NCI-H2196 treated with DMSO at 0.1 percent for 48 hours (cell line): ENCODE data around the gene MMAB.
A peak's percentile ranks its signal among the peaks of the same experiment; 100 is the strongest.
"Not testable (repeated sequence)": the region's sequence is repeated elsewhere in the genome, so short reads cannot be mapped to it uniquely, and the experiment has no call there.

Experiments
- DNase-seq: peaks from one replicate; lab custom pipeline; 2025; ENCODE audit not compliant: unreplicated experiment; lab: John Stamatoyannopoulos, UW

The MMAB gene

DNA sequence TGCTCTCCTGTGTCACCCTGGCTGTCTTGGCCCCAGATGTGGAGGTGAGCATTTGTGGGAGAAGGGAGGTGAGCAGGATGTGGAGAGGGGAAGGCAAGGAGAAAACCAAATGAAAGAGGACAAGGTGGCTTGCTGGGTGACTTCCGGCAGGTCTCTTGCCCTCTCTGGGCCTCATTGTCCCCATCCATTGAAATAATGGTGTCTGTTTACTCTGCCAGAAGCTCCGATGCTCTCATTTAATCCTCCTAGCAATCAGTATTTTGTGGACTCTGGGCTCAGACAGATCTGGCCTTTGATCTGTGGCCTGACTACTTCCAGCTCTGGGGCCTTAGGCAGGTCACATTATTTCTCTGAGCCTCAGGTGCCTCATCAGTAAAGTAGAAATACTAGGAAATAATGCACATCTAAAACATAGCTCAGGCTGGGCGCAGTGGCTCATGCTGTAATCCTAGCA, 30.9 kb upstream of the MMAB start:
- DNase-seq, result no peak

DNA sequence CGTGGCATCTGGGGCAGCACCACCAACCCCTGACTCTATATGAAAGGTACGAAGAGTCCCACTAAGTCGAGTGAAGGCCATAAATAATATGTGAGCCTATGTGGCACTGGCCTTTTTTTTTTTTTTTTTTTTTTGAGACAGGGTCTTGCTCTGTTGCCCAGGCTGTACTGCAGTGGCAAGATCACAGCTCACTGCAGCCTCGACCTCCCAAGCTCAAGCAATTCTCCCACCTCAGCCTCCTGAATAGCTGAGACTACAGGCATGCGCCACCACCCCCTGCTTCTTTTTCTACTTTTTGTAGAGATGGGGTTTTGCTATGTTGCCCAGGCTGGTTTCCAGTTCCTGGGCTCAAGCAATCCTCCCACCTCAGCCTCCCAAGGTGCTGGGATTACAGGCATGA, 28.8 kb upstream of the MMAB start:
- not testable (repeated sequence) for DNase-seq

DNA sequence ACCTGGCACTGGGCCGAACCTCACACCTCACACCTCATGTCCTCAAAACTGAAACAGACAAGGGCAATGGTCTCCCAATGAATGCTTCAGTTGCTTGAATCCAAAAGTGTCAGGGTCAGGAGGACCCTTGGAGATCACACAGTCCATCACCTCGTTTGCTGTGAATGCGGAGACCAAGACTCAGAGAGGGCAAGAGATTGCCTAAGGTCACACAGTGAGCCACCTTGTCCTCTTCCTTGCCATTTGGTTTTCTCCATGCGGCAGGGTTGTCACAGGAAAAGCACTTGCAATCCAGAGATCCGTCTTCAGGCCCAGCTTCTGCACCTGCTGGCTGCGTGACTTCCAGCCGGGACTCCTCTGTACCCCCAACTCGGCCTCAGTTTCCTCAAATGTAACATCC, 28.3 kb upstream of the MMAB start:
- no peak for DNase-seq

DNA sequence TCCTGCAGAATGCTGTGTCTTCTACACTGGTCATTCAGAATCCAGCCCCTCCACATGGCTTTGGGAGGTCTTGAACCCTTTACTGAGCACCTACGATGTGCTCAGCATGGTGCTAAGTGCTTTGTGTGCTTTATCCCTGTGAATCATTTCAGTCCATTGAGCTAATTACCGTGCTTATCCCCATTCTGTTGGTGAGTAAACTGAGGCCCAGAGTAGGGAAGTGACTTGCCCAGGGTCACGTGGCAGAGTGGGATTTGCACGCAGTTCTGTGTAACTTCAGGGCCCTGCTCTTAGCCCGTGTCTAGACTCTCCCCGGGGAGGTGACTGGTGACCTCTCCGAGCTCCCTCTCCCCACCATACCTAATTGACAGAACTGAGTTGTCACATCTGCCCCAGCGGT, 27.7 kb upstream of the MMAB start:
- DNase-seq, result no peak

DNA sequence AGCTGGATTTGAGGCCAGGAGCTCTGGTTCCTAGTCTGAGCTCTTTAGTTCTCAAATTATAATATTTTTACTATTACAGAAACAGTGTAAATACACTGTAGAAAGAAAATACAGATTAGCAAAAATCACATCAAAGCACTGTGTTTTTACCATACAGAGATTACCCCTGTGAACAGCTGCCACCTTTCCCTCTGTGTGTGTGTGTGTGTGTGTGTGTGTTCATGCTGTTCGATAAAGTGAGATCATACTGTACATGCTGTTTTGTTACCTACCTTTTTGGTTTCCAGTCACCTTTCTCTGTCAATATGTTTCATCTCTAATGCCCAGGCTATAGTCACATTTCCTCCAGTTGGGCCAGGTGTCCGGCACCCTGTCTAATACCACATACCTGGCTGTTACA, 27.2 kb upstream of the MMAB start:
- DNase-seq, result no peak

DNA sequence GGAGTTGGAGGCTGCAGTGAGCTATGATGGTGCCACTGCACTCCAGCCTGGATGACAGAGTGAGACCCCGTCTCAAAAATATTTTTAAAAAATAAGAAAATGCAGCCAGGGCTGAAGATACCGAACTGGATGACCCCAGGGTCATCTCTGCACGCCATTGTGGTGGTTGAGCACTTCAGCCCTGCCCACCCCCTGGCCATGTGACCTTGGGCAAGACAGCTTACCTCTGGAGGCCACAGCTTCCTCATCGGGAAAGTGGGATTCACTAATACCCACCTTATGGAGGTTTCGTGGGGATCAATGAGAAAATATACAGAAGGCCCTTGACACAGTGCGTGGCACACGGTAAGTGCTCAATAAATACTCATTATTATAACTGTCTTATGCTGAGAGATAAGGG, 25.8 kb upstream of the MMAB start:
- DNase-seq, result no peak

DNA sequence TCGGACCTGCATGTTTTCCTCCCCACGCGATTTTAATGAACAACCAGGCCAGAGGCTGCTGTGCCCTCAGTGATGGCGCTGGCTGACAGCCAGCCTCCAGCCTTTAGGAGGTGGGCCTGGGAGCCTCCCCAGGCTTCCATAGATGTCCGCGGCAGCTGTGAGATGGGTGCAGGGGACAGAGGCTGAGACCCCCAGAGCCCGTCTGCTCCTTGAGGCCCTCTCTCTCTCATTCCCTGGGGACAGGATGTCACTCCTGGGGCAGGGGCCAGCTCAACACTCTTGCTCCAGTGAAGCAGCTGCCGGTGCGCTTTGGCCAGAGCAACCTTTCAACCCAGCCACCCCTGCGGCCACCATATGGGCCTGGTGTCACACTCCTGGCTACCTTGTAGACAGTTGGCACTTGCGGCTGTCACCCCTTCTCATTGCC, 25.1 kb upstream of the MMAB start:
- DNase-seq, result no peak

DNA sequence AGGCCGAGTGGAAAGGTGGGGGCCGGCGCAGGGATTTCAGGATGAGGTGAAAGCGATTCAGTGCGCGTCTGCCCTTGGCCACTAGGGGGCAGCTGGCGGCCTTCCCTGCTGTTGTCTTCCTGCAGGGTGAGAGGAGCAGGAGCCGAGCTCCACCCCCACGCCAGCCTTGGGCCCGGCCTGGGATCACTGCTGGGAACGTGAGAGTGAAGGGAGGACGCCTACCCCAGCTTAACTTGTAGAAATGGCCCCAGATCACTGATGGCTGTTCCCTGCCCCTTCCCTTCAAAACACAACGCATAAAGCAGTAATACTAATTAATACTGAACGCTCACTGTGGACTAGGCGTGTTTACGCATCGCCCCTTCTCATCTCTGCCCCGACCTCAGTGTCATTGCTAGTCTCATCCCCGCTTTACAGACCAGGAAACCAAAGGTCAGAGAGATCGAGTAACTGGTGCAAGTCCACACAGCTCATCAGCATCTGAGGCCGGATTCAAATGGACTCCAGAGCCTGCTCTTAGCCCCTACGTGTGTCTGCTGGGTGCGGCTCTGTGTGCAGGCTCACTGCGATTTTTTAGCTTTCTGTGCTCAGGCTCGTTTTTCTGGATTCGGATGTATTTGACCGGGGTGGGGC, 24.6 kb upstream of the MMAB start:
- DNase-seq, result peak; percentile 58

DNA sequence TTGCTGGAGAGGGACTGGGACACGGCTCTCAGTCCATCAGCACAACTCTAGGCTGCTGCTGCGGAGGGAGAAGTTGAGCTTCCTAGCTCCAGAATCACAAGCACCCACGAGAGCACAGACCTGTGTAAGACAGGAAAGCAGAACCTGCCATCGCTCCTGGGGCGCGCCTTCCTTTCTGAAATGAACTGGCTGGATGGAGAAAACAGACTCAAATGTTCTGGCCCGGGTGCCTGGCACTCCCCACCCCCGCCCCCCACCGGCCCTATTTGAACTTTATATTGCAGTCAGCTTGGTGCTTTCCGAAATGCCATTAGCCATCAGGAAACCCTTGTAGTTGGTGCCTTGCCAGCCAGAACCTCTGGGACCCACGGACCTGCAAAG, 24.1 kb upstream of the MMAB start:
- DNase-seq, result no peak

DNA sequence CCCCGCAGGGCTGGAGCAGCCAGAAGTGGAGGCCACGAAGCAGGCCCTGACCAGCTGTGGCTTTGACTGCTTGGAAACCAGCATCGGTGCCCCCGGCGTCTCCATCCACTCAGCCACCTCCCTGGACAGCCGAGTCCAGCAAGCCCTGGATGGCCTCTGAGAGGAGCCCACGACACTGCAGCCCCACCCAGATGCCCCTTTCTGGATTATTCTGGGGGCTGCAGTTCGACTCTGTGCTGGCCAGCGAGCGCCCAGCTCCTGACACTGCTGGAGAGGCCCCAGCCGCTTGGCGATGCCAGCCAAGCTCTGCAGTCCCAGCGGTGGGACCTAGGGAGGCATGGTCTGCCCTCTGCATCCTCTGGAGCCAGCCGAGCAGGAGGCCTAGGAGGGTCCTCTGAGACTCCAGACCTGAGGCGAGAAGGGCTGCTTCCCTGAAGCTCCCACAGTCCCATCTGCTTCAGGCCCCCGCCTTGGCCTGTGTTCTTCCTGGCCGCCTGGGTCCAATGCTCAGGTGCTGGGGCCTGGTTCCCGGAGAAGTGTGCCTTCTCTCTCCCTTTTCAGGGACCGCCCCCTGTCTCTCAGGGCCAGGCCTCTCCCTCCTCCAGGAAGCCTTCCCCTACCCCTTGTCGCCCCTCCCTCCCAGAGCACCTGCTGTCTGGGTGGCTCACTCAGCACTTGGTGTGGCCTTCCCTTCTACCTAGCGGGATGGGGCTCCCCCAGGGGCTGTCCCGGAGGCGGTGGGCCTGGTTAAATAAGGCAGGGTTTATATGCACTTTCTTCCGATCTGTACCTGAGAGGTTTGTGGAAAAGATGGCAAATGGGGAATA, 23.3 kb upstream of the MMAB start:
- no peak for DNase-seq

DNA sequence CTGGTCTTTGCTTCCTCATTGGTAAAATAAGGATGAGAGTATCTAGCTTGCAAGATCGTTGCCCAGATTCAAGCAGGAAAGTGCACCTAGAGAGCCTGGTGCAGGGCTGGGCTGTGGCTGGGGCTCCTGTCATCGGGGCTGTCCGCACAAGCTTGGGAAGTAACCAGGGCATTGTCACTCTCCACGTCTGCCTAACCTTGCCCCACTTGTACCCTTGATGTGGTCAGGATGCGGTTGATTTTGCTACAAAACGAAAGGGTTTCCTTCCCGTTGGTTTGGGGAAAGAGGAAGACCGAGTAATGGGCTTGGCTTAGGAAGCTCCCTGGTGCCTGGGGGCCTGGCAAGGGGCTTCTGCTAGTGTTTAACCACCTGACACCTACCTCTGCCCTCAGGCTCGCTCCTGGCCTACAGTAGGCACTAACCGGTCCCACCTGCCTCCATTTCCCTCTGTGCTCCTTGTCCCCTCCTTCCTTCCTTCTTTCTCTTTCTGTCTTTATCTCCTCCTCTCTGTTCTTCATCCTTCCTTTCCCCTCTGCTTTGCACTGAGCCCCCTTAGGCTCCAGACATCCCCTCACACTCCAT, 22.1 kb upstream of the MMAB start:
- DNase-seq, result no peak

DNA sequence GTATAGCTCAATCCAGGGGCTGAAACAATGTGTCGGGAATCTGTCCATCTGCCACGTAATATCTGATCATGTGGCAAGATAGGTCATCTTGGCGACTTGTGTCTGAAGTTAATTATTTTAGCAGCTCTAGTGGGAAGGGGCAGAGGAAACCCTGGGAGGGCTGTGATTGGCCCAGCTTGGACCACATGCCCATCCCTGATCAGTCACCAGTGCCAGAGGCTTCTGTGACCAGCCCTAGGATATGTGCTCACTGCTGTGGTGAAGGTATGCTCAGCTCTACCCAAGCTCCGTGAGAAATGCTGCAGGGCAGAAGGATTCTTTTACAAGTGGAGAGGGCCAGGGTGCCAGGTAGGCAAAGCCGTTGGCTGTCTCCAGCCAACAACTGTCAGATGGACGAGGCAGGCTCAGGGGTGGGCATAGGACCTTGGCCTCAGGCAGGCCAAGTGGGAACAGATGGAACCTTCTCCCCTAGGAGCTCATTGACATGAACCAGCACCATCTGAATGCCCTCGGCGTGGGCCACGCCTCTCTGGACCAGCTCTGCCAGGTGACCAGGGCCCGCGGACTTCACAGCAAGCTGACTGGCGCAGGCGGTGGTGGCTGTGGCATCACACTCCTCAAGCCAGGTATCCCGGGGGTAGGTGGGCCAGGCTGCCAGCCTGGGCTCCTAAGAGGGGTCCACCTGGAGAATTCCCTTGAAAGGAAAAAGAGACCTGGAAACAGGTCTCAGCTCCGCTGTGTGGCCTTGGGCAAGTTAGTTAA, 21.4 kb upstream of the MMAB start:
- no peak for DNase-seq

DNA sequence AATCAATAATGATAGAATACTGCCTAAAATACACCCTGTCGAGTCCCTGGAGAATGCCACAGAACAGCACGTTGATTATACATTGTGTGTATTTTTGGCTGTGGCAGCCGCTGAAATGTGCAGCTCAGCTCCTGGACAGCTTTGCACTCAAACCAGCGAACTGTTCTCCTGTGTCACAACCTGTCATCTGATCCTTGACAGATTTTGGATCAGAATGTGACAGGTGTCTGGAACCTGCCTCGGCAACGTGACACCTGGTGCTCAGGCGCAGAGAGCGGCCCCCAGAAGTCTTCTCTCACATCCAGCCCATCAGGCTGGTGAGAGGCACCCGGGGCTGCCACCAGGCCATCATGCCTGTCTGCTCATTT, 19.6 kb upstream of the MMAB start:
- no peak for DNase-seq

DNA sequence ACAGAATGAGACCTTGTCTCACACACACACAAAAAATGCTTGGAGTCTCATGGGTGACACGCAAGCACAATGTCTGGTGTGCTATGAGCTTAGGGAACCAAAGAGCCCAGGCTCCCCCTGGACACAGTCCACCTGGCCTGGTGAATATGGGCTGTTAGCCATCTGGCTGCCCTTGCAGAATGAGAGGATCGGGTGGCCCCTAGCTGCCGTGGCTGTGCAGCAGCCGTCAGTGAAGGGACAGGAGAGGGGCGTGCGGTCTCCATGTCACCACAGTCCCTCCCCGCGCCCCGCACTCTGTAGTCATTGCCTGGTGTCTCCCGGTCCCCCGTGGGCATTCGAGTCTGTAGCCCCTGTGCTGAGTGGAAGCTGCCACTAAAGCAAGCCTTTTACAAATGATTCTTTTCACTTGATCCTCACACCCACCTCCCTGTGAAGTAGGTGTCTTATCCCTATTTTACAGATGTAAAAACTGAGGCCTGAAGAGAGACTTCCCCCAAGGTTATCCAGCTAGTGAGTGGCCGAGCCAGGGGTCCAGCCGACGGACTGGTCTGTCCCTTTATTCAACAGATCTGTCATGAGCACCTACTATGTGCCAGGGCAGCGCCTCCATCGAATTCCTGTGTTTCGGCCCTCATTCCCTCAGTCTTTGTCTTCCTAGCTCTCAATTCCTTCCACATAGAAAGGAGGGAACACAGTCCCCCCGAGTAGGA, 19.0 kb upstream of the MMAB start:
- no peak for DNase-seq

DNA sequence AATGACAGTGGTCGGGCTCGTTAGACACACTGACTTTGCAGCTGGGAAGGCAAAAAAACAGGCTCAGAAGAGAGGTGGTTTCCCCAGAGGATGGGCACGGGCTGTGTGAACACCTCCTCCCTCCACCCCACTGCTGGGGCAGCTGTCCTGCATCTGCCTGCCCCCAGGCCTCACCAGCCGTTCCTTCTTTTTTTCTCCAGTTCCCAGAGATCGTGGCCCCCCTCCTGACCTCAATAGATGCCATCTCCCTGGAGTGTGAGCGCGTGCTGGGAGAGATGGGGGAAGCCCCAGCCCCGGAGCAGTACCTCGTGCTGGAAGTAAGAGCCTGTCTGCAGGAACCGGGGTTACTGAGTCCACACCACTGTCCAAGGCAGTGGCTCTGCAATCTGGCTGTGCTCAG, 17.7 kb upstream of the MMAB start:
- DNase-seq, result no peak

DNA sequence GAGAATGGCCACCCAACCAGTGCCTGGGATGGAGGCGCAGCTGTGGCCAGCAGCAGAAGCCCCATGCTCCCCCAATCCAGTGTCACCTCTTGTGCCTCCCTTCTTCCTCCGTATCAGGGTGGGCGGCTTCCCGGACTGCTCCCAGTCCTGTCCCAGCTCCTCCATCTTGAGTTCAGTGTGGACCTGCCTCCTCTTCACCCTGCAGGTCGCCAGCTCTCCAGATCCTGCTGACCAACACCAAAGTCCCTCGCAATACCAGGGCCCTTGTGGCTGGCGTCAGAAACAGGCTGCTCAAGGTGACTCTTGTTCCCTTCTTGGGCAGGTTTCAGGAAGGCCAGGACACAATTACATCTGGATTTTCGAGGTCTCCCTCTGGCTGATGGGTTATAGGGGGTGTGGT, 17.3 kb upstream of the MMAB start:
- DNase-seq, result no peak

DNA sequence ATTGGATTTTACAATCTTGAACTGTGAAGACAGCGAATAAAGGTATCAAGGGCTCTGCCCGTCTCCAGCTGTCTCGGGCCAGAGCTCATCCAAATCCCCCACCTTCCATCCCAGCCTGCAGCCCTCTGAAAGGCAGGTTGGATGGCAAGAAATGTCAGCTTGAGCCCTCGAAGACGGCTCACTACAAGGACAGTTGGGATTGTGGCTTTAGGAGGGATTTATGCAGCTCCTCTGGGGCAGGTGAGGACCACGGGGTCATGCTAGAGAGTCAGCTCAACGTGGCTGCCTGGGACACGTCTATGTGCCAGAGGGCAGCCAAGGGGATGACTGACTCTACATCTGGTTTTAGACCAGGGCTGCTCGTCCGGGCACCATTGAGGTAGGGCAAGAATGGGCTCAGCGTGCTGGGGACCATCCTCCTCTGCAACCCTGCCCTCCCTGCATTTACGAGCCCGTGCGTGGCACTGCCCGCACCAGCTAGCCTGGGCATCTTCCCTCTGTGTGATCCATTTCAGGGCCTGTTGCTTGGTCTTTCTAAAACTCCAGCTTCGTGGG, 16.5 kb upstream of the MMAB start:
- no peak for DNase-seq

DNA sequence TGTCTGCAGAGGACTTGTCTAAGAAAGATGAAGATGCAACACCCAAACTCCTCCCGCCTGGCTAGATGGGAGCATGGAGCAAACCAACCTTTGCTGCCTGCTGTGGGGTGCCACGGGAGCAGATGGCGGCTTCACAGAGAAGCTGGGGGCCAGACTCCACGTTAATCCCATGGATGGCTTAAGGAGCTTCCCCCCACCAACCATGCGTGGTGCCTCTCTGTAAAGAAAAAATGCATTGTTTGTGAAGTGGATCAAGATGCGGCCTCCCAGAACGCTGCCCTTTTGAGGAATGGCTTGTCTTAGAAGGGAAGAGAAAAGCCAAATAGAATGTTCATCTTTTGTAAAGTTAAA, 15.9 kb upstream of the MMAB start:
- DNase-seq, result no peak

DNA sequence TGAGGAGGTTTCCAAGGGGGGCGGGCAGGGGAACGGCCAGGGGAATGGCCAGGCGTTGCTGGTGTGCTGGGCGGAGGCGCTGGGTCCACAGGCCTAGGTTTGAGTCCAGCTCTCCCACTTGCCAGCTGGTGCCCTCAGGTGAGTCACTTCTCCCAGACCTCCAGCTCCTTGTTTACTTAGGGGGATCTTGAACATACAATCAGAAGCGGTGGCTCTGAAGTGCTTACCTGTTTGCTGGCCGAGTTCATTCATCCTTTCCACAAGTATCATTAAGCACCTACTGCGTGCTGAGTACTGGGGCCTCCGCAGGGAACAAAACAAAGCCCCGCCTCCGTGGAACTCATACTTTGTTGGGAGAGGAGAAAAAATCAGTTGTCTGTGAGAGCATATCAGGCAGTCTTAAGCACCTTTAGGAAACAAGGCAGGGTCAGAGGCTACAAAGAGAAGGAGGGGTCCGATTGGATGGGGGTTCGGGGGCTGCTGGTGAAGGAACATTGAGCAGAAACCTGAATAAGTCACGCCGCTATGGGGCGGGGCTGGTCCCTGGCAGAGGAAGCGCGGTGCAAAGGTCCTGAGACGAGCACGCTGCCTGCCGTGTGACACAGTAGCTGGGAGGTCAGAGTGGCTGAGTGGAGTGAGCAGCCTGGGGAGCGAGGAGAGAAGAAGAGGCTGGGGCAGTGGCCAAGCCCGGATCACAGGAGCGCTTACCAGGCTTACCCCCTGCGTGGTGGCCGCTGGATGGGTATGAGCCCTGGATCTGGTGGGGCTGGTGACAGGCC, 15.3 kb upstream of the MMAB start:
- DNase-seq, result no peak

DNA sequence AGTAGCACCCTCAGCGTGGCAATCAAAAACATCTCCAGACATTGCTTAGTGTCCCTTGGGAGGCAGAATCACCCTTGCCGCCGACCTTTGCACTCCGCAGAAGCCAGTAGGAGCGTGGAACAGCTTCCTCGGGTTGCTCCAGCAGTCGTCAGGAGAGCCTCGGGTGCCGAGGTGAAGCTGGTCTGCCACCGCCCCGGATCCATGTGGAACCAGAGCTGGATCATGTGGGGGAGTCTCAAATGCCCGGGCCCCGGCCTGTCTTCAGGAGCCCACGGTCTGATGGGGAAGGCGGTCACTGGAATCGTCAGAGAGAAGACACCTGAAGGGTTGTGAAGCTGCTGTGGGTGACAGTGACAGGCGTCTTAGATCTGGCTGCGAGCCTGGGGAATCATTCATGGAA, 14.6 kb upstream of the MMAB start:
- no peak for DNase-seq
